Karpas-422 (cell line): Measurements from ENCODE around the gene GRM6. TPM values are rescaled to one million over a fixed set of nuclear protein-coding genes. Genes with fewer than 3 reads are reported as not detected.

Experiments used
- DNase-seq: peaks from one replicate; pipeline ENCODE4 v3.0.0-alpha.2; 2015
- H2AFZ ChIP-seq: fragments of 200-600 bp; sonication (generic); 2 replicates; pipeline ENCODE4 v1.6.1; 2014; ENCODE audit warnings: antibody characterized with exemption, low read length, mixed read lengths
- H3K27ac ChIP-seq: fragments of 200-600 bp; sonication (generic); 2 replicates; pipeline ENCODE4 v1.5.1; 2014; ENCODE audit warnings: mild to moderate bottlenecking, low read length, moderate library complexity
- H3K27me3 ChIP-seq: fragments of 200-600 bp; sonication (generic); 2 replicates; pipeline ENCODE4 v1.6.1; 2014; ENCODE audit warnings: low read length, mixed read lengths
- H3K36me3 ChIP-seq: fragments of 200-600 bp; sonication (generic); 2 replicates; pipeline ENCODE4 v1.6.1; 2014; ENCODE audit warnings: low read length, mixed read lengths; ENCODE audit not compliant: insufficient read depth
- H3K4me1 ChIP-seq: fragments of 200-600 bp; sonication (generic); 2 replicates; pipeline ENCODE4 v1.6.1; 2014; ENCODE audit warnings: mild to moderate bottlenecking, low read length, mixed read lengths
- H3K4me2 ChIP-seq: fragments of 200-600 bp; sonication (generic); 2 replicates; pipeline ENCODE4 v1.6.1; 2014; ENCODE audit warnings: low read length, low read depth, mild to moderate bottlenecking; ENCODE audit not compliant: poor library complexity, severe bottlenecking
- H3K4me3 ChIP-seq: fragments of 200-600 bp; sonication (generic); 2 replicates; pipeline ENCODE4 v1.5.1; 2014; ENCODE audit warnings: mild to moderate bottlenecking, antibody characterized with exemption, low read length, mixed read lengths
- H3K79me2 ChIP-seq: fragments of 200-600 bp; sonication (generic); 2 replicates; pipeline ENCODE4 v1.6.1; 2014; ENCODE audit warnings: mild to moderate bottlenecking, low read length, mixed read lengths
- H3K9ac ChIP-seq: fragments of 200-600 bp; sonication (generic); 2 replicates; pipeline ENCODE4 v1.6.0; 2014; ENCODE audit warnings: low read length
- H3K9me2 ChIP-seq: fragments of 200-600 bp; sonication (generic), shearing (Covaris generic); replicated peaks from 2 replicates; pipeline ENCODE4 v1.6.0; 2014; ENCODE audit warnings: mild to moderate bottlenecking, low read length, moderate library complexity; ENCODE audit not compliant: insufficient read depth
- H3K9me3 ChIP-seq: fragments of 300-700, 200-600 bp; sonication (generic); 2 replicates; pipeline ENCODE4 v1.6.1; 2014; ENCODE audit warnings: low read length, mixed read lengths
- H4K20me1 ChIP-seq: fragments of 200-600 bp; sonication (generic); 2 replicates; pipeline ENCODE4 v1.6.1; 2014; ENCODE audit warnings: mild to moderate bottlenecking, antibody characterized with exemption, low read length, low read depth; ENCODE audit not compliant: insufficient read depth
- total RNA-seq: library from RNA; depleted of rRNA; stranded (reverse); fragments of >200 nt; shearing (Covaris generic); gene quantifications from 2 replicates; pipeline ENCODE4 v1.2.3, GENCODE V29; 2014; ENCODE audit warnings: low replicate concordance

Gene GRM6
- total RNA-seq, 1 experiment from 2014 or later = not detected

- Histone ChIP-seq H3K4me3 (no peak overlapping the region), H3K4me1 (no peaks in the 10 kb centered on the region), H2AFZ (no peak overlapping the region), H3K79me2 (no peaks in the 10 kb centered on the region), H3K27ac (no peak overlapping the region), H3K9me2 (no peaks in the 10 kb centered on the region), H3K36me3 (no peaks in the 10 kb centered on the region), H3K27me3 (no peaks in the 10 kb centered on the region), H3K9me3 (peaks cover 8% of the 10 kb centered on the region; the same call in 1 of the 2 replicates), H4K20me1 (no peaks in the 10 kb centered on the region), H3K4me2 (no peak overlapping the region), H3K9ac (no peak overlapping the region)
- no peak for DNase-seq
Measured at GRCh38 chr5:178988436-178989220, 6.5 kb downstream of the GRM6 start.

GRCh38 chr5:178986326-178986960 is 8.7 kb downstream of the GRM6 start:
- Histone ChIP-seq H3K4me3 (no peak overlapping the region), H3K27me3 (no peaks in the 10 kb centered on the region), H3K9me2 (no peaks in the 10 kb centered on the region), H3K9ac (no peak overlapping the region), H3K79me2 (no peaks in the 10 kb centered on the region), H2AFZ (no peak overlapping the region), H3K4me2 (no peak overlapping the region), H3K36me3 (no peaks in the 10 kb centered on the region), H3K4me1 (no peaks in the 10 kb centered on the region), H3K27ac (no peak overlapping the region), H3K9me3 (peaks cover 13% of the 10 kb centered on the region; the same call in 1 of the 2 replicates), H4K20me1 (no peaks in the 10 kb centered on the region)
- DNase-seq = no peak

GRCh38 chr5:178984145-178985072 is 10.7 kb downstream of the GRM6 start:
- Histone ChIP-seq H3K9me3 (peaks cover 13% of the 10 kb centered on the region; the same call in 1 of the 2 replicates), H2AFZ (no peak overlapping the region), H3K27me3 (no peaks in the 10 kb centered on the region)

GRCh38 chr5:178983728-178984127 is 11.4 kb downstream of the GRM6 start:
- H3K79me2 ChIP-seq = no peaks in the 10 kb centered on the region
- no peaks in the 10 kb centered on the region for H3K4me1 ChIP-seq
- no peak overlapping the region for H3K27ac ChIP-seq
- no peaks in the 10 kb centered on the region for H3K36me3 ChIP-seq
- DNase-seq = no peak
- peaks cover 13% of the 10 kb centered on the region; the same call in 1 of the 2 replicates for H3K9me3 ChIP-seq
- H3K4me2 ChIP-seq = no peak overlapping the region
- H3K4me3 ChIP-seq = no peak overlapping the region
- no peaks in the 10 kb centered on the region for H3K27me3 ChIP-seq
- H2AFZ ChIP-seq = no peak overlapping the region
- H3K9ac ChIP-seq = no peak overlapping the region
- no peaks in the 10 kb centered on the region for H3K9me2 ChIP-seq
- H4K20me1 ChIP-seq = no peaks in the 10 kb centered on the region

More at GRCh38 chr5:178984145-178985072, 10.7 kb downstream of the GRM6 start:
- Histone ChIP-seq H3K4me3 (no peak overlapping the region), H3K9me2 (no peaks in the 10 kb centered on the region), H3K36me3 (no peaks in the 10 kb centered on the region), H3K9ac (no peak overlapping the region), H3K27ac (no peak overlapping the region), H3K4me1 (no peaks in the 10 kb centered on the region), H4K20me1 (no peaks in the 10 kb centered on the region), H3K79me2 (no peaks in the 10 kb centered on the region), H3K4me2 (no peak overlapping the region)
- no peak for DNase-seq

- H3K4me2 ChIP-seq = no peak overlapping the region
- H2AFZ ChIP-seq = no peak overlapping the region
- H3K9ac ChIP-seq = no peak overlapping the region
- H3K27me3 ChIP-seq = no peaks in the 10 kb centered on the region
- DNase-seq = no peak
- H3K4me1 ChIP-seq = no peaks in the 10 kb centered on the region
- H4K20me1 ChIP-seq = no peaks in the 10 kb centered on the region
- H3K4me3 ChIP-seq = no peak overlapping the region
- no peak overlapping the region for H3K27ac ChIP-seq
- no peaks in the 10 kb centered on the region for H3K9me2 ChIP-seq
- peaks cover 13% of the 10 kb centered on the region; the same call in 1 of the 2 replicates for H3K9me3 ChIP-seq
- H3K36me3 ChIP-seq = no peaks in the 10 kb centered on the region
- H3K79me2 ChIP-seq = no peaks in the 10 kb centered on the region
Measured at GRCh38 chr5:178982941-178983340, 12.2 kb downstream of the GRM6 start.

- DNase-seq = no peak
- no peak overlapping the region for H2AFZ ChIP-seq
- no peak overlapping the region for H3K27ac ChIP-seq
- H3K27me3 ChIP-seq = no peaks in the 10 kb centered on the region
- H3K4me1 ChIP-seq = no peaks in the 10 kb centered on the region
- H3K4me3 ChIP-seq = no peak overlapping the region
- no peak overlapping the region for H3K9ac ChIP-seq
- H3K9me3 ChIP-seq = peaks cover 13% of the 10 kb centered on the region; the same call in 1 of the 2 replicates
- no peaks in the 10 kb centered on the region for H4K20me1 ChIP-seq
- no peaks in the 10 kb centered on the region for H3K9me2 ChIP-seq
- no peak overlapping the region for H3K4me2 ChIP-seq
- H3K79me2 ChIP-seq = no peaks in the 10 kb centered on the region
- H3K36me3 ChIP-seq = no peaks in the 10 kb centered on the region
Measured at GRCh38 chr5:178981381-178981780, 13.7 kb downstream of the GRM6 start.

GRCh38 chr5:178965465-178966055 is 29.6 kb downstream of the GRM6 start:
- Histone ChIP-seq H3K27me3 (no peaks in the 10 kb centered on the region), H3K36me3 (no peaks in the 10 kb centered on the region), H3K27ac (no peak overlapping the region), H4K20me1 (no peaks in the 10 kb centered on the region), H2AFZ (no peak overlapping the region), H3K4me1 (no peaks in the 10 kb centered on the region), H3K79me2 (no peaks in the 10 kb centered on the region), H3K4me3 (no peak overlapping the region), H3K4me2 (no peak overlapping the region), H3K9me3 (peaks cover 54% of the 10 kb centered on the region), H3K9ac (no peak overlapping the region), H3K9me2 (no peaks in the 10 kb centered on the region)
- DNase-seq = no peak
